Activated effector memory CD4-positive, alpha-beta T cell treated with Interleukin-2 at 50 U/mL for 16 hours (primary cell): ENCODE measurements around the gene LAMC1.

Experiments used
- DNase-seq: peaks from one replicate; pipeline ENCODE4 v3.0.0-alpha.2; 2020

LAMC1 gene

DNA sequence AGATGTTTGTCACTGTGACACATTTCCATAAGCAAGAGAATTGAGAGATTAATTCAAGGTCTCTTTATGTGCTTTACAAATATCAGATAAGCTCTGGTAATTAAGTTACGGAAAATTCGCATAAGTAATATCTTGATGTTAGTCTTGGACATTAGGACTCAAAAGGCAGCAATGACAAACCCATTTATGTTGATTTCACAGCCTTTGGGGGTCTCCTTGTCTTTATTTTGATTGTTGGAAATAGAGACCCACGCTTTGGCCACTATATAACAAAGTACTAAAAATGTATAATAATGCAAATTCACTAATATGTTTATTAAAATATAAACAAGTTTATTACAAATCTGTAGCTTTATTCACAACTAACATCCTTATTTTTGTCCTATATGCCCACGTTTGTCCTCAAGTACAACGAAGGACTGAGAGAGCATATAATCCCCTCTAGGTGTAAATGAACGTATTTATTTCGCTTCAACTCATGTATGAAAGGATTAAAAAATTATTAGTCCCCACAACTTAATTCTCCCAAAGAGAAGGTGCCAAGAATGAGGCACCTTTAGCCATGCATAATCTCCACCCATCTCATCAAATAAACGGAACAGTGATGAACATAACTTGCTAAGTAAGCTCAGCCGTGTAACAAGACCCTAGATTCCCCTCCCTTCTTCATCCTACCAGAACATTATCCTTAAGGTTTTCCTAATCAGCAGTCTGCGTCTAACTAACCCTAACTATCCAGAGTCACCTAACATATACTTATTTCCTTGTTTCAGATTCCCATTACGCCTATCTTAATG lies 1.6 kb upstream of the LAMC1 start:
- DNase-seq = no peak

DNA sequence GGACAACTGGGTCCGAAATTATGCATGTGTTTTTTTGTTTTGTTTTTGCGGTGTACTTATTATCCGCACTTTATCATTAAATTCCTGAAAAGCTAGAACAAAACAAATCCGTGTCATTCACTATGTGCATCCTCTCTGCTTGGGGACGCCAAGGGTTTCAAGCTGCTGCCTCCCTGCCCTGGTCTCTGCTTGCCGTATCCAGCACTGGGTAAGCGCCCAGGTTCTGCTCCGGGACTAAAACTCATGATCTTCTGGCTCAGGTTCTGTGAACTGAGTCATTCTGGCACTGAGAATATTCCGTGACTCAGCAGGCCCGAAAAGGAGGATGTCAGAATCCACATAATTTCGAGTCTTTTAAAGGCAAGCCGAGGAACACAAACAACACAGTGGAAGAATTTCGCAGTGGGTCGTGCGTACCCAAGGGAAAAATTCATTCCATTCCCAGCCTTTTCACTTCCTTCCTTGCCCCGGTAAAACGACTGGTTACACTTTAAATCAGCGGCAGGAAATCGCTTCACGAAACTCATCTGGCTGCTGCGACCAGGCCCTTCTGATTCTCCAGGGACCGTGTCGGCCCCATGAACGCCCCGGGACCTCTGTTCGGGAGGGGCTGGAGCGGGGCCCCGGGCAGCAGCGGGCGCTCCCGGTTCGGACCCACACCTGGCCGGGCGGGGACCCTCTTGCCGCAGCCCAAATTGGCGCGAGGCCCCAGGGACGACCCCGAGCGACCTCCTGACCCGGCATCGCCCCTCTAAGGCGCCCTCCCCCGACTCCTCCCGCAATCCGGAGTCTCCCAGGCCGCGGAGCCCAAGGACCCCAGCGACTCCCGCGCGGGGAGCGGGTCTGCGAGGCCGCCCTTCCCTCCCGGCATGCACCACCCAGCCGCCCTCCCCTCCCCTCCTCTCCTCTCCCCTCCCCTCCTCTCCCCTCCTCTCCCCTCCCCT lies 746 bp upstream of the LAMC1 start:
- no peak for DNase-seq

DNA sequence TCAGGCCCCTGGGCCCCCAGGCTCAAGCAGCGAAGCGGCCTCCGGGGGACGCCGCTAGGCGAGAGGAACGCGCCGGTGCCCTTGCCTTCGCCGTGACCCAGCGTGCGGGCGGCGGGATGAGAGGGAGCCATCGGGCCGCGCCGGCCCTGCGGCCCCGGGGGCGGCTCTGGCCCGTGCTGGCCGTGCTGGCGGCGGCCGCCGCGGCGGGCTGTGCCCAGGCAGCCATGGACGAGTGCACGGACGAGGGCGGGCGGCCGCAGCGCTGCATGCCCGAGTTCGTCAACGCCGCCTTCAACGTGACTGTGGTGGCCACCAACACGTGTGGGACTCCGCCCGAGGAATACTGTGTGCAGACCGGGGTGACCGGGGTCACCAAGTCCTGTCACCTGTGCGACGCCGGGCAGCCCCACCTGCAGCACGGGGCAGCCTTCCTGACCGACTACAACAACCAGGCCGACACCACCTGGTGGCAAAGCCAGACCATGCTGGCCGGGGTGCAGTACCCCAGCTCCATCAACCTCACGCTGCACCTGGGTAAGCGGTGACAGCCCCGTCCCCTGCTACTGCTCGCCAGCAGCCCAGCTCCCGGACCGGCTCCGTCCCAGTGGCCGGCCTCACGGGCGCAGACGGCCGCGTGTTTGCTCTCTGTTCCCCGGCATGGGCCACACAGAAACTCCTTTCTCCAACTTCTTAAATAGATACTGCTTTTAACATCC lies 539 bp downstream of the LAMC1 start:
- no peak for DNase-seq

DNA sequence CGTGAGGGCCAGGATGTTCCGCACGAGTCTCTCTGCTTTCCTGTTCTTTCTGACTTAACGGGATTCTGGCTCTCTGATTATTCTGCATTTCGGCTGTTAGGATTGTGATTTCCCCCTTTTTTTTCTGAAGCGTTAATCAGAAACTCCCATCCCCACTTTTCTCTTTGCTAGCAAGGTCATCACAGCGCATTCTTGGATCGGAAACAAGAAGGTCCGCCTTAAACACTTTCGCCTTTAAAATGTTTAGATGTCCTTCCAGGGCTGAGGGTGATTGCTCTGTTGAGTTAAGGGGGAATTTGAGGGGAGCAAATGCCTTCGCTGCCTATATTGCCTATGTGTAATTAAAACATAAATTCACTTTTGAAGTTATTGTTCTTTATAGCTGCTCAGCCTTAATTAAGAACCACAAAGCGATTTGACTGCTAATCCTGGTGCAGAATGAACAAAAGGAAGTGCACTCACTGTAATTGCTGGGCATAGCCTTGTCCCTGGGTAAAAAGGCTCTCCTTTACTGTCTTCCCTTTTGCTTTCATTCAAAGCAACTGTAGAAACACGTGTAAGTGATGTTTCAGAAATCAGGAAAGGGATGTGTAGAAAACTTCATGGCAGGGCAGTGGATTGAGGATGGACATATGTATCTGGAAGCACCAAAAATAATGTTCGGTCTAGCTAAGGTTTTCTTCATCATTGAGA lies 1.2 kb downstream of the LAMC1 start:
- DNase-seq = no peak

DNA sequence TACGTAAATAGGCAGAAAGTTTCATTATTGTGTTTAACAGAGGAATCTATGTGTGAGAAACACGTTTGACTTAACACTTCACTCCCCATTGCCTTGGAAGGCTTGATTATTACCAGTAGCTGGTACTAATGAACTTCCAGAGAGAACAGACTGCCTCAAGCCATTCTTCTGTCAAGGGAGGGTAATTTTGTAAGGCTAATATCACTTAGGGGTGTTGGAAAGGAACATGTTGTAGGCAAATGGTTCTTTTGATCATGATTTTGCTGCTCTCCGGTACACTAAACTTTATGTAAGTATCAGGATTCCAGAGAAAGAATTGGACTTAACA lies 1.8 kb downstream of the LAMC1 start:
- DNase-seq = no peak

DNA sequence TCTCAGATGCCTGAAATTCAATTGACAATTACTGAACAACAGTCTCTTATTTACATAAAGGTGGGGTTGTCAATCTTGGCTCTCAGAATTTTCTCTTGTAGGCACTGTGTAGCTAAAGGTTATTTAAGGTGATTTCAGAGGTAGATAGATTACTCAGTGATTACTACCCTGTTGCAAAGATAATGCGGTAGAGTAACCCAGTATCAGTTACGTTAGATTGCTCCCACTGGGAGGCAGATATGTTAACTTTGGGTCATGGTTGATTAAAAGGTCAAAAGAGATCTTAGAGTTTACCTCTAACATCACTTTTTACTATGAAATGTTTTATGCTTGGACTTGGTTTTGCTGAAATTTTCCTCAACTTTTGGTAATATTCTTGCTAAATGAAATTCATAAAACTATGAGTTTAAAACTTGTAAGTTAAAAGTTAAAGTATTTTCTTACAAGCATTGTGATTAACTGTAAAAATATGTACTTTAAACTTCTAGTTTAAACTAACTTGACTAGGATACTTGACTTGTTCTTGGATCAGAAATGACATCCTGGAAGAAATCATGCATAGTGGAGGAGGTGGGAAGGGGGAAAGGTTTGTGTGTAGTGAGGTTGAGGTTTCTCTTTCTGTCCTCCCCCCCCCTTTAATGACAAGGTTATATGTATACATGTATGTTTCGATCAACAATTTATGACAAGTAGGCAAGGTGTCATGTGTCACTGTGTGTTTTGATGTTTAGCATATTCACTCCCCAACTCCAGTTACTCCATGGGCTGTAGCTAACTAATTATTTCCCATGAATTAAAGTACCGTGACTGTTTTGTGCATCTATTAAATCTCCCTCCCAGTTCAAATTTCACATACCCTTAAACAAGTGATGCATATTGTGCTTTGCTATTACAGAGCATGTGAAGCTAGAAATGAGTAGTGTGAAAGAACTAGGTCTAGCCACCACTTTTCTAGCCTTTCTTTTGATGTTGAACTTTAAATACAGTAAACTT lies 2.9 kb downstream of the LAMC1 start:
- DNase-seq = no peak

DNA sequence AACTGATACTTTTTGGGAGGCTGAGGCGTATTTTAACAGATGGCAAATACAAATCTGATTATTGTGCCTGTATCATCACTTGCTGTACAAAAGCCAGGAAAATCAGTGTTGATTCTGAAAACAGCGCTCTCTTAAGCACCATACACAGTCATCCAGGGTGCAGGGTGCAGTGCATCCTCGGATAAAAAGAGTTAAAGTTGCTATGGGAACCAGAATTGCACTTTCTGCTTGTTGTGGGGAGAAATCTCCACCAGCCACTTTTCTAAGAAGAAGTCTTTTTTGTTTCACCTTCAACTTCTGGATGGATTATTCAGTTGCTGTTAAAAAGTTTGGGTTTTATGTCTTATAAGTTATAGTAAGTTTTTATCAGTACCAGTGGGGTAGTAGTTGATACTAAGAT lies 3.8 kb downstream of the LAMC1 start:
- no peak for DNase-seq

DNA sequence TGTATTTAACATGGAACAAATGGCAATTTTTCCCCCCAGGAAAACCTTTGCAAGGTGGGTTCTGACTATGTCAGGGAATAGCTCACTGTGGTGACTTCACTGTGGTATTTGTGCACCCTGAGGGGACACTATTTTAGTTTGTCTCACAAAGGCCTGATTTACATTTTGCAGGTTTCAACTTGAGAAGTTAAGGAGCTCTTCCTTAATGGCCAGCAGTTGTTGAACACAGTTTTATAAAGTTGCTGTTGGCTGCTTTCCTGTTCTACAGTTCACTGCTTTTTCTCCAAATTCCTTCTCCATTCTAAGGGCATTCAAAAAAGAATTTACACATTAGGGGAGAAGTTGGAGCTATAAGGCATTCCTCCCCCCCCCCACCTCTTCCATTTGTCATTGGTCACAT lies 4.6 kb downstream of the LAMC1 start:
- no peak for DNase-seq

DNA sequence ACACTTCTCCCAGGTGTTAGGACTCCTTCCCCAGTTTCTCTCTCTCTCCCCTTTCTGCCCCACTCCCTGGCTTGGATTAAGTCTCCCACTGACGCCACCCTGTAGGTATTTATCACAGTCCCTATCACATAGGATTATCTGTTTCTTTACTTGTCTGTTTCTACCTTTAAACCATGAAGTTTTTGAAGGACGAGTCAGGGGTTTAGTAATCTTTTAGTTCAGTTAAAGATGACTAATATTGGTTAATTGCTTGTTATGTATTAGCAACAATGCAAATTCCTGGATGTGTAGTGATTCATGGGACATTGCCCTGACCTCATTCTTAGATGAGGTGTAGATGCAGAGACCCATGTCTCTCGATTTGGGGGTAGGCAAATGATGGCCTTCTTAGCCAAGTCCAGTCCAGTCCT lies 6.4 kb downstream of the LAMC1 start:
- DNase-seq = no peak

DNA sequence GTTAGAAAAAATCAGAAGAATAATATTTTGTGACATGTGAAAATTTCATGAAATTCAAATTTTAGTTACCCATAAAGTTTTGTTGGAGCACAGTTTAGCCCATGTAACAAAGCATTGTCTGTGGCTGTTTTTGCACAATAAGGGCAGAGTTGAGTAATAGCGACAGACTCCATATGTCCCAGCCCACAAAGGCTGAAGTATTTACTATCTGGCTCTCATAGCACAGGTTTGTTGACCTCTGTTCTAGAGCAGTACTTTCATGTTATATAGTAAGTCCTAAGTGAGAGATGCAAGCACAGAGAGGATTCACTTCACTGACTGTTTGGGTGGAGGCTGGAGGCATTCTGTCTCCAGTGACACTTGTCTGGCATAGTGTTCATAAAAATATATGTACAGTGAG lies 6.8 kb downstream of the LAMC1 start:
- DNase-seq = no peak

DNA sequence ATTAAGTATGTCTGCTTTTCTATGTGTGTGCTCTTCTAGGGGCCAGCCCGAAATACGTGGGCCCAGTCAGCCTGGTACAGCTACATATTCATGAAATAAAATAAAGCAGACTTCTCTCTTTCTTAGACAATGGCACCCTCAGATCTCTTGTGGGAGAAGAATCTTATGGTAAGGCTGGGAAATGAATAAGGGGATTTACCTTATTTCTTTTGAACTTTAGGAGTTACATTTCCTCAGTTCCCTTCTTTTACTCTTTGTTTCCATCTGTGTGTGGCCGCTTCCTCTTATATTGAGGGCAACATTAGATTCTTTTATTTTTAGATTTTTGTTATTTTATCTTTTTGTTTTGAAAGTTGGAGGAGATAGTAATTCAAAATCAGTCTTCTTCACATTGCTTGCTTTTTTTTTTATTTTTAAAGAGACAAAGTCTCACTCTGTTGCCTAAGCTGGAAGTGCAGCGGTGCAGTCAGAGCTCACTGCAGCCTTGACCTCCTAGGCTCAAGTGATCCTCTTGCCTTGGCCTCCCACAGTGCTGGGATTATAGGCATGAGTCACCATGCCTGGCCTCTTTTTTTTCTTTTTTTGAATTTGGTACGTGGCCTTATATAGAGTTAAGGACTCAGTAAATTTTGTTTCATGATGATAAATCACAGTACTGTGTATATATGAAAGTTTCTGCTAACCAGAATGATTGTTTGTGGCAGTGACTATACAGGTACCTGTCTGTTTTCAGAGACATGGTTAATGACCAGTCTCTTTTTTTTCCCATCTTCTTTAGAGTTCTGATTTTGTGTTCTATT lies 9.1 kb downstream of the LAMC1 start:
- DNase-seq = no peak

DNA sequence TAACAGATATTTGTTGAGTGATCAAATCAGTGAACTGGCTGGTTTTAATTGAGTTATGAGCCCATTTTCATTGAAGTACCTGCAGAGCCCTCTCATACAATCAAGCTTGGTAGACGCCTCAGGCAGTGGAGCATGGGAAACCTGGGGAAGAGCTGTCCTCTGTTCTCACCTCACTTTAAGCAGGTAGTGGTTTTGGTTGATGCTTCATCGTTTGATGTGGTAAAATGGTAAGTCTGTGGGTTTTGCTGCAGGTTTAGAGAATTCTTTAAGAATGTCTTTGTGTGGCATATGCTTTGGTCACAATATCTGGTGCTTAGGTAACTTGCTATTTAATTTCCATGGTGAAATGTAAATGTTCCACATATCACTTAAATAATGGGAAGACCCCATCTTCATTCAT lies 10.0 kb downstream of the LAMC1 start:
- no peak for DNase-seq

DNA sequence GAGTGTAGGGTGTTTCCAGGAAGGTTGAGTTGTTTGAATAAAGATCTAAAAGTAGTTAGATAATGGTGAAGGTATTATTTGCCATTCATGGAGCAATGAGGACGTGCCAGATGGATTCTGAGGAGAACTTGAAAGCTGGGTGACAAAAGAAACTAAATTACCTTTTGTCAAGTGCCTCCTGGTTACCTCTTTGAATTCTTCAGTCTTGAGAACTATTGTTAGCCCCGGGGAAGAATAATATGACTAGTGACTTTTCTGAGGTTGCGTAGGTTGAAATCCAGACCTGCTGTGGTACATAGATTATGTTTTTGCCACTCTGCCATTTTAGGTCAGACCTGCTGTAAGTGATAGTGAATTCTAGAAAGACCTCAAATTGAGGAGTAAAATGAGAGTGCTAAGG lies 11.5 kb downstream of the LAMC1 start:
- no peak for DNase-seq

DNA sequence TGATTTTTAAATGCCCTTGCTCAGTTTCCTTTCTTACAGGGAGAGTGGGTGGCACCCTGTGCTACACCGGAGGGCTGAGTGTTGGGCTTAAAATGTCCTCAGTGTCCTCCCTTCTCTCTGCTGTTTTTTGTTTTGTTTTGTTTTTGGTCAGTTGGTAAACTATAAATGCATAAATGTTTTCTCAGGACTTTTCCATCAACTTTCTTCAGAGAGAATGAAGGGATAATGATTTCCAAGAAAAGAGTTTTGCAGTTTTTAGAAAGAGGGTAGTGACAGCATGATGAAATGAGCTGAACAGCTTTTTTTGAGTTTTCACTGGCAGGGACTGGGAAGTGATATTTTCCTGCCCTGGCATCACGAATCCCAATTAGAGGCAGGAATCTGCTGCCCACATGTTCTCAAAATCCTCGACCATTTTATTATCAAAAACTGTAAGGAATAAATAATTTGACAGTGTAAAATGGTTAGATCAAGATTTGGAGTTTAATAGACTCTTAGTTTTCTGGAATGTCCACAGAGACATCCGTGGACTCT lies 15.2 kb downstream of the LAMC1 start:
- no peak for DNase-seq

DNA sequence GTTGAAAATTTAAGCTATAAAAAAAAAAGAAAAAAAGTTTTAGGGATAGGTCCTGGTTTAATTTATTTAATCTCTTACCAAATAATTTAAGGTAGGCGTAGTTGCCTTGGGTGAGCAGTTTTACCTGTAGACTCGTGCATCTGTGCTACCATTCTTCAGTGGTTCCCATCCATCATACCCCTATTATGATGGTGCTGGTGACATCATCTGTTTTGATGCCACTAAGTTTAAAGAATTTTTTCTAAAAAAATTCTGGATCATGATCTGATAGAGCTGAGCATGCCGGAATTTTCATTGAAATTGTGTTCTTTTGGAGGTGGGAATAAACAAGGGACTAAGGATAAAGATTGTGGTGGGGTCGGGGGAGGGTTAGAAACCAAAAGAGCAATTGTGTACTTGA lies 15.7 kb downstream of the LAMC1 start:
- DNase-seq = no peak

DNA sequence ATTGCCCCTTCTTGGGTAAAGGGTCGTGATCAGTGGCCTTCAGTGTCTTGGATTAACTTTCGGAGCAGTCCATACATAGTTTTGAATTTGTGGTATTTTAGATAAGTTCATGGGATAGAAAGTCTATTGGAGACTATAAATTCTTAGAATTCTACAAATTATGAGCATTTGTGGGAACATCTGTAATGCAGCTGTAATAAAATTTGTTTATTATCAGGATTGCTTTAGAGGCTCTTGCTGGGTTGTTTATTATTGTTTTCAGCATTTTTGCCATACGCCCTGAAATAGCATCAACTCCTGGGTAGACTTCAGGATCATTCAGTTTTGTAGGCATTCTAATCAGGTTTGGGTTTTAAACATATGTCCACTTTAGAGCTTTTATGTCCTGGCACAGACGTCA lies 16.1 kb downstream of the LAMC1 start:
- no peak for DNase-seq

DNA sequence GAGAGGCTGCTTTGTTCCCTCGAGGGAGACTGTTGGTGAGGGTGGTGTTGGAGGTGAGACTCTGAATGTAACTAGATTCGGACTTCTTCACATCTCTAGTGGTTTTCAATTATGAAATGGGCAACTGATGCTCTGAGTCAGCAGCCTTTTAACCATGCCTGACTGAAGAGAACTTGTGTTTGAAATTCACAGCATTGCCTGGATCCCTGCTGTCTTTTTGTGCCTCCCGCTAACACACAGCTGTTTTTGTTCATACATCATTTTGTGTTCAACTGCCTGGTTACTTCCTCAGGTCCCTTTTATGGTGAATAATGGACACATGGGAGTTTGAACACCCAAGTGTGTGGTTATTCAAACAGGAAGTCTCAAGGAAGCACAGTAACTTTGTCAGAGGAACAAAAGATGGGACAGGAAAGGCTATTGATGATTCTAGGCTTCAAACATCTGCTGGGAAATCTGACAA lies 16.8 kb downstream of the LAMC1 start:
- no peak for DNase-seq

DNA sequence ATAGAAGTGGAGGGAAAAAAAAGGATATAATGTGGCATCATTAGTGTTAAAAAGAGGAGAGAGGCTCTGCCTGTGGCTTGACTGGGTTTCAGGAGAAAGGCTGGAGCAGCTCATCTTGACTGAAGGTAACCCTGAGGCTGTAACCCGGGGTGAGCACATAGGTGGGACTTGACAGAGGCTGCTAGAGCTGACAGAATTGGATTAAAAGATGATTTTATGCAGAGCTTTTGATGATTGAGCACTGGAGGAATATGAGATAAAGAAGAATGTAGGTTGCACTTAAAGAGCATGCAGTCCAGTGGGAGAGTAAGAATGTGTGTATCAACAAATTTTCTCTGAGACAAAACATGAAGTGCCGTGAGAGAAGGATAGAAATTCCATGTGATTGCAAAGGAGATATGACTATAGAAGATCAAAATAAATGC lies 17.3 kb downstream of the LAMC1 start:
- DNase-seq = no peak

DNA sequence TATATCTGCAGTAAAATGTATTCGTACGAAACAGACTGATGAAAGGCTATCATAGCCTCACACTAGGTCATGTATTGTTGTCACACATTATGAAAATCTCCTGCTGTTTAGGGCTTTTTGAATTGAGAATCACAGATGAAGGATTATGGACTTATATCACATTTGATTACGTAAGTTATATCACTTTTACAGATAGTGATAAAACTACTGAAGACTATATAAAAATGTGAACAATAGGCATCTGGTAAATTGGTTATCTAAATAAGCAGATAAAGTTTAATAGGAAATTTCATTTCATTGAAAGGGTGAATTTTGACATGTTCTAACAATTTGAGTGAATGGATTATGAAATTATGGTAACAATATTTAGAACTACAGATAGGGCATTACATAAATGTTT lies 20.0 kb downstream of the LAMC1 start:
- no peak for DNase-seq
